Stomach (tissue), 9 donors: ENCODE data around the gene LRRTM4. TPM values are rescaled to one million over a fixed set of nuclear protein-coding genes. Genes with fewer than 3 reads are reported as not detected.

ENCODE experiments used
- DNase-seq, 2 donors: peaks; one replicate each; pipeline versions ENCODE4 v3.0.0 to v3.0.0-alpha.2; 2013 to 2019
- H3K27ac ChIP-seq, 5 donors: fragments of 200-600 bp in 4 of 5; sonication (generic) in 4 of 5; one replicate each; pipeline ENCODE4 v1.5.1; 2013 to 2019; ENCODE audit warnings: mild to moderate bottlenecking in 1 of 5, moderate library complexity in 1 of 5
- H3K27me3 ChIP-seq, 3 donors: fragments of 200-600 bp; sonication (generic); one replicate each; pipeline ENCODE4 v1.5.1; 2017 to 2019; ENCODE audit warnings: mixed run types in 1 of 3
- H3K36me3 ChIP-seq, 4 donors: fragments of 200-600 bp; sonication (generic); 1 replicate in 3 of 4; 2 replicates in 1 of 4; pipeline ENCODE4 v1.5.1; 2016 to 2019
- H3K4me1 ChIP-seq, 4 donors: fragments of 200-600 bp; sonication (generic); one replicate each; pipeline ENCODE4 v1.5.1; 2016 to 2019
- H3K4me3 ChIP-seq, 4 donors: fragments of 200-600 bp; sonication (generic) in 3 of 4; one replicate each; pipeline ENCODE4 v1.5.1; 2016 to 2019; ENCODE audit warnings: mild to moderate bottlenecking in 1 of 4
- H3K9me3 ChIP-seq, 4 donors: fragments of 200-600 bp; sonication (generic); one replicate each; pipeline ENCODE4 v1.5.1; 2016 to 2019
- EP300 ChIP-seq: sonication (generic); formaldehyde crosslinking; IDR thresholded peaks from one replicate; pipeline ENCODE4 v1.6.1; 2017; ENCODE audit warnings: antibody characterized with exemption
- POLR2A ChIP-seq, 4 donors: fragments of 450-650 bp; IDR thresholded peaks; one replicate each; pipeline ENCODE4 v1.6.1; 2016; ENCODE audit warnings: antibody characterized with exemption in 4 of 4, control low read depth in 2 of 4, mild to moderate bottlenecking in 1 of 4, moderate library complexity in 1 of 4
- POLR2AphosphoS5 ChIP-seq, 3 donors: sonication (generic); formaldehyde crosslinking; IDR thresholded peaks; one replicate each; pipeline ENCODE4 v1.6.1; 2016; ENCODE audit warnings: antibody characterized with exemption in 3 of 3
- WGBS, 5 donors: extraction: QIAGEN DNeasy Blood & Tissue Kit in 3 of 5; methylation state at CpG; one replicate each; pipeline versions ENCODE4 v1.1.5 to v1.1.7; 2013 to 2018; 5-methylcytosine and 5-hydroxymethylcytosine counted together
- intact Hi-C: fragments of 100-400 bp; cut with DNase I; formaldehyde crosslinking; loops from one replicate; pipeline ENCODE4 v1.15.1; 2023; ENCODE audit warnings: low total_unique reads
- polyA plus RNA-seq, 3 donors: library from polyadenylated mRNA; stranded (reverse); fragments of 200-250 nt; gene quantifications; one replicate each; pipeline ENCODE4 v1.2.3, GENCODE V29; 2013
- total RNA-seq, 5 donors: library from RNA; depleted of rRNA; stranded (reverse); fragments of >200 nt; gene quantifications; one replicate each; pipeline versions ENCODE4 v1.1.0 to v1.2.3, GENCODE V29; 2014 to 2016
- TF ChIP-seq, protein P1 (sequence below), 7 experiments: fragments of 450-650 bp in 4 of 7; fragments of 200-600 bp in 3 of 7; sonication (generic) in 3 of 7; IDR thresholded peaks; one replicate each; pipeline ENCODE4 v1.5.1; 2016 to 2019; ENCODE audit warnings: antibody characterized with exemption in 7 of 7, control low read depth in 2 of 7, mild to moderate bottlenecking in 1 of 7
- donor health status: healthy with polysubstance abuse.
- donor health status: Bipolar disorder and iron deficiency.
- donor health status: healthy.

LRRTM4 gene
- total and polyA plus RNA-seq, 8 donors = 0.13 to 2.2 (median 0.19) TPM; not detected in 5

DNA sequence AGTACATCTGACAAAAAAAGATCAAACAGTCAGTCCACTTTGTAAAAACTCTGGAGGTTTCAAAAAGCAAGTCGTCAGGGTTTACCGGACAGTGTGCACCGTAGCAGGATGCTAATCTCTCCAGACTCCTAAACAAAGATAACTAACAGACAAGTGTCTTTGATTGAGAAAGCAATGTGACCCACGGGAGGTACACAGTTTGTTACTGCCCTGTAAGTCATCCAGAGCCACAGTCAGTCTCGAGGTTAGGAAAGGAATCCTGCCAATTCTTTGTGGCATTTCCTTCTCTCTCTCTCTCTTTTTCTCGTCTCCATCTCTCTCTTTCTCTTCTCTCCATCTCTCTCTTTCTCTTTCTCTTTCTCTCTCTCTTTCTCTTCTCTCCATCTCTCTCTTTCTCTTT lies 42.8 kb downstream of the LRRTM4 start:
- H3K9me3 ChIP-seq = peaks cover 0 to 6% (median 0%) of the 10 kb centered on the region in 4 donors
- H3K27me3 ChIP-seq = no peaks in the 10 kb centered on the region
- no peak overlapping the region for H3K27ac ChIP-seq
- no peak overlapping the region for H3K4me3 ChIP-seq
- WGBS, 5 donors = 24 to 36% (median 31%) methylated on average over 6 of the region's 6 CpGs
- no peaks in the 10 kb centered on the region for H3K4me1 ChIP-seq
- H3K36me3 ChIP-seq = no peaks in the 10 kb centered on the region
- TF ChIP-seq, protein P1, sequence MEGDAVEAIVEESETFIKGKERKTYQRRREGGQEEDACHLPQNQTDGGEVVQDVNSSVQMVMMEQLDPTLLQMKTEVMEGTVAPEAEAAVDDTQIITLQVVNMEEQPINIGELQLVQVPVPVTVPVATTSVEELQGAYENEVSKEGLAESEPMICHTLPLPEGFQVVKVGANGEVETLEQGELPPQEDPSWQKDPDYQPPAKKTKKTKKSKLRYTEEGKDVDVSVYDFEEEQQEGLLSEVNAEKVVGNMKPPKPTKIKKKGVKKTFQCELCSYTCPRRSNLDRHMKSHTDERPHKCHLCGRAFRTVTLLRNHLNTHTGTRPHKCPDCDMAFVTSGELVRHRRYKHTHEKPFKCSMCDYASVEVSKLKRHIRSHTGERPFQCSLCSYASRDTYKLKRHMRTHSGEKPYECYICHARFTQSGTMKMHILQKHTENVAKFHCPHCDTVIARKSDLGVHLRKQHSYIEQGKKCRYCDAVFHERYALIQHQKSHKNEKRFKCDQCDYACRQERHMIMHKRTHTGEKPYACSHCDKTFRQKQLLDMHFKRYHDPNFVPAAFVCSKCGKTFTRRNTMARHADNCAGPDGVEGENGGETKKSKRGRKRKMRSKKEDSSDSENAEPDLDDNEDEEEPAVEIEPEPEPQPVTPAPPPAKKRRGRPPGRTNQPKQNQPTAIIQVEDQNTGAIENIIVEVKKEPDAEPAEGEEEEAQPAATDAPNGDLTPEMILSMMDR (IDR thresholded peaks at IDR 0.05) = no peak
- TF ChIP-seq POLR2A (IDR thresholded peaks at IDR 0.05) = no peak
- TF ChIP-seq POLR2AphosphoS5 (IDR thresholded peaks at IDR 0.05) = no peak
- TF ChIP-seq EP300 = no peak
- intact Hi-C loops = no loop called here
- DNase-seq = no peak

DNA sequence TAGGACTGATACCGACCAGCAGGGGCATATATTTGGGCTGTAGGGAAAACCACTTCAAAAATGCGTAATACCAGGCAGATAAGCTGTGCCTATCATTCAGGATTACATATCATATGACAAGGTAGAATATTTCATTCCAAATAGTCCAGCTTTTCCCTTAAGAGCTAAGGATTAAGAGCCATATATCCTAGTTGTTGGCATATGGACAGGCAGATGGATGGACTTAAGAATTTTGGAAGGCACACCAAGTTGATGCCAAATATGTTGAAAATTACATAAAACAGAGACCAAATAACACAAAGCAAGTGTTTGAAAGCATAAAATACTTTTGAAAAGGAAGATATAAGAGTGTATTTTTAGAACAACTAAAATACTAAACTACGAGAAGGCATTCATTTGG lies 52.1 kb downstream of the LRRTM4 start:
- intact Hi-C loops = no loop called here
- H3K27me3 ChIP-seq = no peaks in the 10 kb centered on the region
- DNase-seq = no peak
- H3K36me3 ChIP-seq = no peaks in the 10 kb centered on the region
- H3K4me1 ChIP-seq = no peaks in the 10 kb centered on the region
- WGBS, 5 donors = 69 to 80% (median 79%) methylated on average over 3 of the region's 3 CpGs
- no peak overlapping the region for H3K27ac ChIP-seq
- no peak overlapping the region for H3K4me3 ChIP-seq
- TF ChIP-seq POLR2A (IDR thresholded peaks at IDR 0.05) (no peak), EP300 (no peak), POLR2AphosphoS5 (IDR thresholded peaks at IDR 0.05) (no peak)
- TF ChIP-seq, protein P1 (IDR thresholded peaks at IDR 0.05) = no peak
- H3K9me3 ChIP-seq = no peaks in the 10 kb centered on the region

DNA sequence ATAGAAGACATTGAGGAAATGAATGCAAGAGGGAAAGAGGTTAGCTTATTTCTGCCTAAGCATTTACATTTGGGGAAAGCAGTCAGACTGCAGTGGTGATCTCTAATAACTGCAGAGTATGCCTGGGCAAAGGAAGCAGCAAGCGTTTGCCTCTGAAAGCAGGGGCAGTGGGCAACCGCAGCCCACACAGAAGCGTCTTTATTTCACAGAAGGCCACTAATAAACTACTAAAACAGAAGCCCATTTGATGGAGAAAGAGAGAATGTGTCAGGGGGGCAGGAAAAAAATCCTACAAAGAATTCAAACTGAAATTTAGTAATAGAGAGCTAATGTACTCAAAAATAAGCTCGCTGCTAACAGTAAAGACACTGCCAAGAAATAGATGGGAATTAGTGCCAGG lies 53.1 kb downstream of the LRRTM4 start:
- H3K27ac ChIP-seq = no peak overlapping the region
- intact Hi-C loops = no loop called here
- H3K36me3 ChIP-seq = no peaks in the 10 kb centered on the region
- no peak overlapping the region for H3K4me3 ChIP-seq
- no peaks in the 10 kb centered on the region for H3K4me1 ChIP-seq
- no peaks in the 10 kb centered on the region for H3K9me3 ChIP-seq
- H3K27me3 ChIP-seq = no peaks in the 10 kb centered on the region
- 73 to 83% (median 82%) methylated on average over 4 of the region's 4 CpGs for WGBS, 5 donors
- DNase-seq = peak in 1 of 2 donors; percentile 20
- TF ChIP-seq POLR2AphosphoS5 (IDR thresholded peaks at IDR 0.05) (no peak), EP300 (no peak)
- TF ChIP-seq, protein P1 (IDR thresholded peaks at IDR 0.05) = no peak

DNA sequence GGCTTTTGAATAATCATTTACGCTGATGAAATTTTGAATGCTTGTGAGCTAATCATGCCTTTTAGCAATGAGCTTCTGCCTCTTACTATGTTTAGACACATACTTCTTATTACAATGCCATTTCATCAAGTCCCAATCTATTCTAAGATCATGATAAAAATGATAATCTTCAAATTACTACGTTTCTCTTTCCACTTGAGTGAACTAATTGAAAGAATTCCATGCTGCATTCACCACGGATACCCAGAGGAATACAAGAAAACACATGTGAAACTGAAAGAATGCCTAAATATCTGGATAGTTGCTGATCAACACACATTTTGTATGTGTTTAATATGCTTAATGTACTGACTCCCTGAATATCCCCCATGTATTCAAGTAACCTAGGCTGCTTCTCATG lies 62.3 kb downstream of the LRRTM4 start:
- H3K9me3 ChIP-seq = no peaks in the 10 kb centered on the region
- no peak overlapping the region for H3K4me3 ChIP-seq
- 53 to 71% (median 56%) methylated on average over 3 of the region's 3 CpGs for WGBS, 5 donors
- no peak overlapping the region for H3K27ac ChIP-seq
- intact Hi-C loops = no loop called here
- H3K27me3 ChIP-seq = no peaks in the 10 kb centered on the region
- no peaks in the 10 kb centered on the region for H3K4me1 ChIP-seq
- TF ChIP-seq, protein P1 (IDR thresholded peaks at IDR 0.05) = no peak
- no peak for TF ChIP-seq EP300
- DNase-seq = no peak
- no peaks in the 10 kb centered on the region for H3K36me3 ChIP-seq
